Keratinocyte (primary cell): ENCODE results near the gene DCUN1D1. TPM values are rescaled to one million over a fixed set of nuclear protein-coding genes. Genes with fewer than 3 reads are reported as not detected.

Experiments used
- DNase-seq: peaks from one replicate; pipeline ENCODE4 v3.0.0-alpha.2; 2011; ENCODE audit warnings: low read depth, missing footprints, low spot score
- FAIRE-seq: peaks from 2 replicates; lab custom pipeline; 2011; peaks lifted over from hg19 to GRCh38; lab: Jason Lieb, UNC
- H2AFZ ChIP-seq: 2 replicates; pipeline ENCODE4 v1.6.0; 2012; ENCODE audit warnings: low read length, control low read depth, inconsistent platforms; ENCODE audit not compliant: control insufficient read depth
- H3K27ac ChIP-seq: 2 replicates; pipeline ENCODE4 v1.5.1; 2011; ENCODE audit warnings: low read length; ENCODE audit not compliant: control insufficient read depth, insufficient read depth
- H3K27me3 ChIP-seq: 3 replicates; pipeline ENCODE4 v1.6.0; 2011; ENCODE audit warnings: low read length; ENCODE audit not compliant: control insufficient read depth, insufficient read depth; ENCODE audit errors: extremely low read depth
- H3K36me3 ChIP-seq, 2 experiments: 2 replicates in 1 of 2; 3 replicates in 1 of 2; pipeline ENCODE4 v1.5.1; 2011; ENCODE audit warnings: low read length in 2 of 2, mild to moderate bottlenecking in 1 of 2; ENCODE audit not compliant: control insufficient read depth in 2 of 2, insufficient read depth in 2 of 2; ENCODE audit errors: extremely low read depth in 1 of 2
- H3K4me1 ChIP-seq: 3 replicates; pipeline ENCODE4 v1.5.1; 2011; ENCODE audit warnings: low read length; ENCODE audit not compliant: control insufficient read depth, insufficient read depth; ENCODE audit errors: extremely low read depth
- H3K4me2 ChIP-seq: 3 replicates; pipeline ENCODE4 v1.6.0; 2011; ENCODE audit warnings: low read depth, low read length; ENCODE audit not compliant: control insufficient read depth, insufficient read depth; ENCODE audit errors: extremely low read depth
- H3K4me3 ChIP-seq, 3 experiments: fragments of 200-600 bp in 1 of 3; sonication (generic) in 1 of 3; 2 replicates in 2 of 3; 3 replicates in 1 of 3; pipeline ENCODE4 v1.5.1; 2011 to 2016; ENCODE audit warnings: low read length in 3 of 3, mild to moderate bottlenecking in 3 of 3, control low read depth in 2 of 3, inconsistent platforms in 1 of 3, low read depth in 1 of 3, mixed read lengths in 1 of 3, mixed run types in 1 of 3, moderate library complexity in 1 of 3; ENCODE audit not compliant: control insufficient read depth in 2 of 3, insufficient read depth in 2 of 3; ENCODE audit errors: extremely low read depth in 1 of 3
- H3K79me2 ChIP-seq: 2 replicates; pipeline ENCODE4 v1.6.0; 2012; ENCODE audit warnings: low read length; ENCODE audit not compliant: control insufficient read depth, insufficient read depth
- H3K9ac ChIP-seq: 3 replicates; pipeline ENCODE4 v1.6.0; 2011; ENCODE audit warnings: low read length; ENCODE audit not compliant: control insufficient read depth, insufficient read depth; ENCODE audit errors: extremely low read depth
- H3K9me1 ChIP-seq: 3 replicates; pipeline ENCODE4 v1.6.0; 2011; ENCODE audit warnings: low read length; ENCODE audit not compliant: control insufficient read depth, insufficient read depth; ENCODE audit errors: extremely low read depth
- H3K9me3 ChIP-seq: 2 replicates; pipeline ENCODE4 v1.5.1; 2012; ENCODE audit warnings: low read depth, low read length; ENCODE audit not compliant: control insufficient read depth
- H4K20me1 ChIP-seq: 3 replicates; pipeline ENCODE4 v1.6.0; 2011; ENCODE audit warnings: low read length; ENCODE audit not compliant: control insufficient read depth, insufficient read depth; ENCODE audit errors: extremely low read depth
- EZH2 ChIP-seq: IDR thresholded peaks from one replicate; pipeline ENCODE4 v1.6.1; 2012; ENCODE audit warnings: inconsistent platforms, mild to moderate bottlenecking, low read length, moderate library complexity
- dilution Hi-C: fragments of 300-500 bp; cut with MboI; formaldehyde crosslinking; loops from one replicate; pipeline ENCODE4 v1.7.0; 2020; ENCODE audit warnings: low sequenced_read_pairs; ENCODE audit not compliant: extremely low pct_ligation_motif_present
- polyA plus RNA-seq, 5 experiments: library from polyadenylated mRNA; depleted of rRNA in 3 of 5; stranded (reverse) in 3 of 5; stranded (forward) in 1 of 5; unstranded in 1 of 5; fragments of >200 nt; gene quantifications; 1 replicate in 1 of 5; 2 replicates in 3 of 5; 3 replicates in 1 of 5; pipeline versions ENCODE4 v1.2.1 to v1.2.3, GENCODE V29; 2011 to 2012; ENCODE audit warnings: missing spikeins in 2 of 5, low read depth in 1 of 5, low replicate concordance in 1 of 5
- TF ChIP-seq, protein P1 (sequence below), 3 experiments: IDR thresholded peaks in 1 of 3; conservative IDR thresholded peaks in 1 of 3; optimal IDR thresholded peaks in 1 of 3; 2 replicates in 2 of 3; 3 replicates in 1 of 3; pipeline versions ENCODE3 to v1.5.1; 2011; ENCODE audit warnings: low read length in 3 of 3, mild to moderate bottlenecking in 3 of 3, moderate library complexity in 2 of 3, control low read depth in 1 of 3, inconsistent platforms in 1 of 3; ENCODE audit not compliant: insufficient read depth in 2 of 3; ENCODE audit errors: extremely low read depth in 1 of 3

DCUN1D1 gene
- polyA plus RNA-seq, 1 donor (not counting 4 experiments of a cell fraction or from before 2014, with no cell fraction given), result 30.1 TPM

DNA sequence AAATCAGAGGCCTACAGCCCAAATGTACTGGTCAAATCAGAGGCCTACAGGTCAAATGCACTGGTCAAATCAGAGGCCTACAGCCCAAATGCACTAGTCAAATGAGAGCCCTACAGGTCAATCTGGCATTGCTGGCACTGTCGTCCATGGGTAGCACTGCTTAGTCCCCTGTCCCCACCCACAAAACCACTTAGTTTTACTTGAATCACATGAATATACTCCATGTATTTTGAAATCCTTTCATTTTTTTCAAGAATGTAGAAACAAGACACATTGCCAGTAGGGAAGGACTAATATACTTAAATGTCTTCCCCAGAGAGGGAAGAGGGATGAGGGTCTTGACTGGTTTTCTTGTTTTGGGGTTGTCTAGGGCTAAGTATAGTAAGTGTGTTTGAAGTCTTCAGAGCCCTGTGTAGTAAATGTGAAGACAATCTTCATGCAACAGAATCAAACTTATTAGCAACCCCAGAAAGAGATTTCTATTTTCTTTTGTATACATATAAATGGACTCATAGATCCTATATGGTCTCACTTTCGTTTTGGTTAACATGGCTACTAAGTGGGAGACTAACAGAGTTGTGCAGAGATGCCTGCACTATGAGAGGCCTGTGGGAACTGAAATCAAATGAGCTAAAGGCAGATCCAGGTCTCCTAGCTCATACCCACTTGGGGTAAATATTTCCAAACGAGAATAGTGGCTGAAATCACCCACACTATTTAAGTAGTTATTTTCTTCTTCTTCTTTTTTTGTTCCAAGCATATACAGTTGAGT lies 38.3 kb upstream of the DCUN1D1 start:
- dilution Hi-C loops, result no loop called here
- H3K9me3 ChIP-seq, result no peaks in the 10 kb centered on the region

DNA sequence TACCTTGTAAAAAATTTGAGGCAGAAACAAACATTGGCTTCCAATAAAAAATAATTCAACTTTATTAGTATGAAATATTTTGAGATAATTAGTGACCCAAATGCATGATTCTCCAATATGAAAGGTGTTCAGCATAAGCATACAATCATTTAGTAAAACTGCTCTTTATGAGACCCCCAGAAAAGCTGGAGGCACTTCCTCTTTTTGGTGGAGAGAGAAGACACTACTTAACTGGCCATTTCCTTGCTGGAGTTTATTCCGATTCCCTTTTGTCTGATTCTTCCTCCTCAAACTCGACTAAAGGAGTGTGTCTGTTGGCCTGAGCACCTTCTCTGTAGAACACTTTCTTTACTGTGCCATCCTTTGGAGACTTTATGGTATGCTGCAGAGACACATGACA lies 34.8 kb upstream of the DCUN1D1 start:
- Histone ChIP-seq H3K36me3 (peaks cover 0 to 4% of the 10 kb centered on the region in 2 experiments), H4K20me1 (no peaks in the 10 kb centered on the region), H2AFZ (no peak overlapping the region), H3K79me2 (no peaks in the 10 kb centered on the region), H3K9me3 (no peaks in the 10 kb centered on the region), H3K27me3 (no peaks in the 10 kb centered on the region), H3K9ac (no peak overlapping the region), H3K4me3 (no peak overlapping the region), H3K9me1 (no peaks in the 10 kb centered on the region), H3K4me1 (no peaks in the 10 kb centered on the region), H3K27ac (no peak overlapping the region), H3K4me2 (no peak overlapping the region)
- DNase-seq, result no peak
- no peak for TF ChIP-seq EZH2
- TF ChIP-seq, protein P1, sequence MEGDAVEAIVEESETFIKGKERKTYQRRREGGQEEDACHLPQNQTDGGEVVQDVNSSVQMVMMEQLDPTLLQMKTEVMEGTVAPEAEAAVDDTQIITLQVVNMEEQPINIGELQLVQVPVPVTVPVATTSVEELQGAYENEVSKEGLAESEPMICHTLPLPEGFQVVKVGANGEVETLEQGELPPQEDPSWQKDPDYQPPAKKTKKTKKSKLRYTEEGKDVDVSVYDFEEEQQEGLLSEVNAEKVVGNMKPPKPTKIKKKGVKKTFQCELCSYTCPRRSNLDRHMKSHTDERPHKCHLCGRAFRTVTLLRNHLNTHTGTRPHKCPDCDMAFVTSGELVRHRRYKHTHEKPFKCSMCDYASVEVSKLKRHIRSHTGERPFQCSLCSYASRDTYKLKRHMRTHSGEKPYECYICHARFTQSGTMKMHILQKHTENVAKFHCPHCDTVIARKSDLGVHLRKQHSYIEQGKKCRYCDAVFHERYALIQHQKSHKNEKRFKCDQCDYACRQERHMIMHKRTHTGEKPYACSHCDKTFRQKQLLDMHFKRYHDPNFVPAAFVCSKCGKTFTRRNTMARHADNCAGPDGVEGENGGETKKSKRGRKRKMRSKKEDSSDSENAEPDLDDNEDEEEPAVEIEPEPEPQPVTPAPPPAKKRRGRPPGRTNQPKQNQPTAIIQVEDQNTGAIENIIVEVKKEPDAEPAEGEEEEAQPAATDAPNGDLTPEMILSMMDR (optimal IDR thresholded peaks at IDR 0.05 in 1 of 3, IDR thresholded peaks at IDR 0.05 in 1 of 3, conservative IDR thresholded peaks at IDR 0.05 in 1 of 3; ENCODE audit: extremely low read depth in 1 of 3, insufficient read depth in 2 of 3, low read length in 3 of 3), result no peak
- FAIRE-seq, result no peak
- dilution Hi-C loops, result no loop called here

More for the DNA sequence above, 38.3 kb upstream of the DCUN1D1 start:
- no peaks in the 10 kb centered on the region for H3K27me3 ChIP-seq
- H3K27ac ChIP-seq, result no peak overlapping the region
- H2AFZ ChIP-seq, result no peak overlapping the region
- H3K4me2 ChIP-seq, result no peak overlapping the region
- FAIRE-seq (no peak), DNase-seq (no peak)
- H3K4me1 ChIP-seq, result no peaks in the 10 kb centered on the region
- no peaks in the 10 kb centered on the region for H4K20me1 ChIP-seq
- no peak overlapping the region for H3K9ac ChIP-seq
- TF ChIP-seq, protein P1 (optimal IDR thresholded peaks at IDR 0.05 in 1 of 3, IDR thresholded peaks at IDR 0.05 in 1 of 3, conservative IDR thresholded peaks at IDR 0.05 in 1 of 3; ENCODE audit: extremely low read depth in 1 of 3, insufficient read depth in 2 of 3, low read length in 3 of 3), result no peak
- TF ChIP-seq EZH2, result no peak
- H3K79me2 ChIP-seq, result no peaks in the 10 kb centered on the region
- H3K4me3 ChIP-seq, result no peak overlapping the region
- H3K36me3 ChIP-seq, result peaks cover 0 to 10% of the 10 kb centered on the region in 2 experiments
- no peaks in the 10 kb centered on the region for H3K9me1 ChIP-seq
